Muscle of leg (tissue), 11 donors: ENCODE results near the gene NFYA. TPM values are rescaled to one million over a fixed set of nuclear protein-coding genes. Genes with fewer than 3 reads are reported as not detected.
A peak's percentile ranks its signal among the peaks of the same experiment; 100 is the strongest.

ENCODE experiments used
- DNase-seq: peaks from one replicate; pipeline ENCODE4 v3.0.0; 2013
- H3K27ac ChIP-seq: one replicate; pipeline ENCODE4 v1.5.1; 2013; ENCODE audit warnings: mild to moderate bottlenecking, low read length, control low read depth
- H3K27me3 ChIP-seq: one replicate; pipeline ENCODE4 v1.6.1; 2013; ENCODE audit warnings: low read length; ENCODE audit not compliant: control insufficient read depth, insufficient read depth
- H3K36me3 ChIP-seq: one replicate; pipeline ENCODE4 v1.6.1; 2013; ENCODE audit warnings: low read length; ENCODE audit not compliant: control insufficient read depth, insufficient read depth
- H3K4me1 ChIP-seq: one replicate; pipeline ENCODE4 v1.6.1; 2013; ENCODE audit warnings: low read length; ENCODE audit not compliant: control insufficient read depth, insufficient read depth
- H3K4me3 ChIP-seq: one replicate; pipeline ENCODE4 v1.5.1; 2013; ENCODE audit warnings: low read length, control low read depth
- H3K9me3 ChIP-seq: replicated peaks from 2 replicates; pipeline ENCODE4 v1.6.1; 2013; ENCODE audit warnings: low read depth, low read length; ENCODE audit not compliant: control insufficient read depth
- WGBS: methylation state at CpG from one replicate; pipeline ENCODE4 v1.1.5; 2013; ENCODE audit warnings: missing lambda C conversion rate; ENCODE audit not compliant: insufficient coverage; 5-methylcytosine and 5-hydroxymethylcytosine counted together
- polyA plus RNA-seq, 8 donors: library from polyadenylated mRNA; unstranded; fragments of 120-200 nt; gene quantifications; one replicate each; pipeline versions ENCODE4 v1.2.1 to v1.2.3, GENCODE V29; 2013; ENCODE audit warnings: inconsistent platforms in 1 of 8, low replicate concordance in 1 of 8; ENCODE audit not compliant: insufficient read length in 8 of 8, insufficient read depth in 1 of 8
- total RNA-seq: library from RNA; stranded (reverse); fragments of 120-200 nt; gene quantifications from one replicate; pipeline ENCODE4 v1.2.4, GENCODE V29; 2013

The NFYA gene
- total and polyA plus RNA-seq, 9 donors = 14.4 to 35.2 (median 27.2) TPM

DNA sequence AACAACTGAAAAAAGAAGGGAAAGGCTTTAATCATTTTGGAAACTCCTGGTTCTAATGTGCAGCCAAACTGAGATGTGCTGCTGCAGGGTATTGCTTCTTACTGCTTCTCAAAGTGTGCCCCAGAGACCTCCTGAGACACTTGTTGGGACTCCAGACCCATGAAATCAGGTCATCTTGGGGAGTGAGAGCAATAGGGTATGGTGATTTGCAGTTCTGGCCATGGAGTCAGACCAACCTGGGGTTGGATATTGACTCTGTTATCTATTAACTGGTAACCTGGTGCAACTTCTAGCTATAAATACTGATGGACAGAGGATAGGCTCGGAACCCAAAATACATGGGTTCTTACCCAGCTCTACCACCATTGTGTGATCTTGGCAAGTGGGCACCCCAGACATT, 26.7 kb upstream of the NFYA start:
- H3K27ac ChIP-seq = no peak overlapping the region
- DNase-seq = no peak
- no peaks in the 10 kb centered on the region for H3K36me3 ChIP-seq
- no peak overlapping the region for H3K4me3 ChIP-seq
- no peaks in the 10 kb centered on the region for H3K27me3 ChIP-seq
- H3K4me1 ChIP-seq = peaks cover 64% of the 10 kb centered on the region
- H3K9me3 ChIP-seq = no peaks in the 10 kb centered on the region
- no CpG with 5 or more reads among the region's 1 CpG for WGBS

DNA sequence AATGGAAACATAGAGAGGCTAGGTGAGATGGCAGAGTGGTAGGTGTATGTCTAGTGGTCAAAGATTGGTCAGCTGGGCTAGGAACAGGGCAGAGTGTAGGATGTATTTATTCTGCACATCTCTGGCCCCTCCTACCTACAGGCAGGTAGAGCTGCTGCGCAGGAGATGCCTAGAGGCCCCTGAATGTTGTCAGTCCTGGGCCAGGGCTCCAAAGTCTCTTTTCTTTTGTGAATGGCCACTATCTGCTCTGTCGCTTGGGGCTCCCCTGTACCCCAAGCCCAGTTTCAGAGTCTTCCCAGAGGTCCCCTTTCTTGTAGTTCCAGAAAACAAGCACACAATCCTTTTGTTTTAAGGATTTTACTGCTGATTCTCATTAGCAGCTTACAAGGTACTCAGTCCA, 25.5 kb upstream of the NFYA start:
- DNase-seq = no peak
- Histone ChIP-seq H3K36me3 (peaks cover 4% of the 10 kb centered on the region), H3K27ac (peak overlapping the region; percentile 92), H3K27me3 (no peaks in the 10 kb centered on the region), H3K9me3 (no peaks in the 10 kb centered on the region), H3K4me1 (peaks cover 74% of the 10 kb centered on the region), H3K4me3 (no peak overlapping the region)
- 92% methylated on average over 2 of the region's 2 CpGs for WGBS

DNA sequence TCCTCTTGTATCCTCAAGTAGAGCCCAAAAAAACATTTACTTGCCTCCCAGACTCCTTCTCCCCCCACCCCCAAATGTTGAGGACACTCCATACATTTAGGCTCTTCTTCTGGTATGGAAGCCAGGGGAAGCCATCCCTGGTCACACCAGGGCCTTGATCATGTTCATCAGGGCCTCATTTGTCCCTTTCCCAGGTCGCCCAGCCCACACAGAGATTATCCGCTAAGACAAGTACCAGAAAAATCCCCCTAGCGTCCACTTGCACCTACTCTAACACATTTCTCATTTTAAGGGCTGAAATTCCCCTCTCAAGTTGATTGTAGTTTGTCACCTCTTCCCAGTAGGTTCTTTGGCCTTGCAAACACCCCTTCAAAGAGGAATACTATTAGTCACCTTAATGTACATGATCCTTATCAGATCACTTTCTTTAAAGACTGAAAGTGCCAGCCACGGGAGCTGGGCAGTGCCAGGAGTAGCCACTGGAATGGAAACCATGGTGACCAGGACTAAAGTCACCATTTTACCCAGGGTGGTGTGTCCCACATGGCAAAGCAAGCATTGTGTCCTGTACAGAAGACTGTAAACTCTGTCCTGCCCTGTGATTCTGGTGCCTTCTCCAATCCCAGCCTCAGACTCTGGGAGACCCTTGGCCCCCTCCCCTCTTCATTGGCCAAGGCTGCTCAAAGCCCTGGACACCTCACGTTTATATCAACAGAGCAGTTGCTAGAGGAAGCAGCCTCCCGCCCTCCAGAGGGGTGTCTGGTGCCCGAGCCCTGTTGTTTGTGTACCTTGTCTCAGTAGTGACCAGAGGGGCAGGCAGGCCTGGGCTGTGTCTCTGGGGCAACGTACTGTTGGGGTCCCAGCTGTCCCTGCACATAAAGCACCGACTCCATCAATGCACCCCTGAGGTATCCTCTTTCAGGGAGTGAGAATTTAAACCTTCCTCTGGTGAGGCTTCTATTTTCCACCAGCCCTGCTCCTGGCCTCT, 24.7 kb upstream of the NFYA start:
- no peak overlapping the region for H3K4me3 ChIP-seq

DNA sequence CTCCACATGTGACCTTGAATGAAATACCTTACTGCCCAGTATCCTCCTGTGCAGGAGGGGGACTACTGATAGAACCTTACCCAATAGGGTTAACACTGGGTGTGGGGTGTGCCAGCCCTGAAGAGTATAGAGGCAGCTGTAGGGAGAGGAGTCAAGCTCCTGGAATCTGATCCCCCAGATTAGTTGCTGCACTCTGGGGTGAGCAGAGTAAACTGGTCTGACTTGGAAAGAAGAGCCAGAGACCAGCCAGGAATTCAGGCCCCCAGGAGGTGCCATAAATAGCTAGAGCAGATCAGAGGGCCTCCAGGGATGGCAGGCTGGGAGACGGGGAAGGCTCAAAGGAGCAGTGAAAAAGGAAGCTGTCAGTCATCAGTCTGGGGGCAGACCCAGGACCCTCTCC, 23.3 kb upstream of the NFYA start:
- peaks cover 5% of the 10 kb centered on the region for H3K36me3 ChIP-seq
- H3K9me3 ChIP-seq = no peaks in the 10 kb centered on the region
- H3K4me3 ChIP-seq = no peak overlapping the region
- peak; percentile 83 for DNase-seq
- WGBS = 29% methylated on average over 1 of the region's 1 CpG
- no peaks in the 10 kb centered on the region for H3K27me3 ChIP-seq
- H3K27ac ChIP-seq = peak overlapping the region; percentile 92
- peaks cover 83% of the 10 kb centered on the region for H3K4me1 ChIP-seq

More for the DNA sequence above, 24.7 kb upstream of the NFYA start:
- DNase-seq = peak; percentile 79
- peaks cover 4% of the 10 kb centered on the region for H3K36me3 ChIP-seq
- H3K9me3 ChIP-seq = no peaks in the 10 kb centered on the region
- H3K27me3 ChIP-seq = no peaks in the 10 kb centered on the region
- WGBS = 63% methylated on average over 7 of the region's 9 CpGs
- H3K27ac ChIP-seq = peak overlapping the region; percentile 92
- H3K4me1 ChIP-seq = peaks cover 82% of the 10 kb centered on the region

DNA sequence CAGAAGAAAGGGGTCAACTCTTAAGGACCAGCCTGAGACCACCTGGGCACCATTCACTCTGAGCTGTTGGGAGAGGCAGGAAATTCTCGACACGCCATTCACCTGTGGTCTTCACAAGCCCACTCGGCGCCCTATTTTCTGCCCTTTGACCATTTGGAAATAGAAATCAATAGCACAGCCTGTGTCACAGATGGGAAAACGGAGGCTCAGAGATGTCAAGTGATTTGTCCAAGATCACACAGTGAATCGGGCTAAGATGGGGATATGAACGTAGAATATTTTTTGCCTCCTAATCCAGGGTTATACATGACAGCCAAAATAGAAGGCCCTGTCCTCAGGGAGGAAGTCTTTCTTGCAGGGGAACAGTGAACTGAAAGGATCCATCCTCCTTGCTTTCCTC, 22.8 kb upstream of the NFYA start:
- 78% methylated on average over 5 of the region's 7 CpGs for WGBS
- H3K27me3 ChIP-seq = no peaks in the 10 kb centered on the region
- H3K9me3 ChIP-seq = no peaks in the 10 kb centered on the region
- H3K36me3 ChIP-seq = peaks cover 9% of the 10 kb centered on the region
- no peak for DNase-seq
- H3K4me3 ChIP-seq = no peak overlapping the region
- H3K27ac ChIP-seq = peak overlapping the region; percentile 92
- peaks cover 83% of the 10 kb centered on the region for H3K4me1 ChIP-seq

DNA sequence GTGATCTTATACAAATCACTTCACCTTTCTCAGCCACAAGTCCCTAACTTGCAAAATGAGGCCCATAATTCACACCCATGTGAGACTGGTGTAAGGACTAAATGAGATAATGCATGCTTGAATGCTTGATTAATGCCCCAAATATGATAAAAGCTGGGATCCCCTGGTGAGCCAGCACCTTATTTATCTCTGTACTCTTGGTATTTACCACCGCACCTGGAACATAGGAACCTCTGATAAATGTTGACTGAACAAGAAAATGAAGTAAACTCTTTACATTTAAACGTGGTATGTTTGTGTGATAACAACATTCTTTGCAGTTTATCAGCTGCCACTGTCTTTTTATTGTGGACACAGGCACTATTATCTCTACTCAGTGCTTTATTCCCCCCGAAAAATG, 22.2 kb upstream of the NFYA start:
- Histone ChIP-seq H3K4me1 (peaks cover 82% of the 10 kb centered on the region), H3K27me3 (no peaks in the 10 kb centered on the region), H3K4me3 (no peak overlapping the region), H3K27ac (peak overlapping the region; percentile 92), H3K9me3 (no peaks in the 10 kb centered on the region), H3K36me3 (peaks cover 9% of the 10 kb centered on the region)
- no peak for DNase-seq
- WGBS = no CpG with 5 or more reads among the region's 3 CpGs

DNA sequence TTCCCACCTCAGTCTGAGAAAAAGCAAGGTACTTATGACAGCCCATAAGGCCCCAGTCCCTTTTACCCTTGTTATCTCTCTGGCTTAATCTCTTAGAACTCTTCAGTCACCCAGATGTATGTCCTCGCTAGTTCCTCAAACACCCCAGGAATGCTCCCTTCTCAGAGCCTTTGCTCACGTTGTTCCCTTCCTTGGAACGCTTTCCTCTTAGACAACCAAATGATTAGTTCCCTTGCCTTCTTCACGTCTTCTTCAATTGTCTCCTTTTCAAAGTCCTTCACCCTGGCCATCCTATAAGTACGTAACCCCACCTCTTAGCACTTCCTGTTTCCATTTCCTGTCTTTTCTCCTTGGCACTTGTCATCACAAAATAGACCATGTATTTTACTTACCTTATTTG, 20.9 kb upstream of the NFYA start:
- H3K27ac ChIP-seq = peak overlapping the region; percentile 83
- 65% methylated on average over 5 of the region's 5 CpGs for whole genome bisulfite sequencing

DNA sequence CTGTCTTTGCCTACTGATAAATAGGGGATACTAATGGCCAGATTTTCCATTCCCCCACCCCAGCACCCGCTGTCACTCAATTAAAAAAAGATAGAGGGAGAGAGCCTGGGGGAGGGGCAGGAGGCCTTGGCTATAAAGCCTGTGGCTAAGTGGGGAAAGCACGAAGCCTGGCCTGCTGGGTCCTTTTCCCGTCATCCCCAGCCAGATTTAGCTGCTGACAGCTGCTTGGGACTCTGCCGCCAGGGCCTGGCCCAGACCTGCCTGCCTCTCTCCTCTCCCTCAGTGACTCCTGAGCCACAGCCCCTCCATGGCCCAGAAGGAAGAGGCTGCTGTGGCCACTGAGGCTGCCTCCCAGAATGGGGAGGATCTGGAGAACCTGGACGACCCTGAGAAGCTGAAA, 19.7 kb upstream of the NFYA start, which contains the start of gene APOBEC2:
TSS of gene APOBEC2 (plus strand) at position 162 of the 400 bp plus-strand sequence. CDS start at position 308, 146 bp downstream.
- H3K27ac ChIP-seq = peak within 1 kb of the TSS; percentile 95
- DNase-seq = peak; percentile 77
- peaks cover 27% of the 10 kb centered on the region for H3K36me3 ChIP-seq
- peaks cover 58% of the 10 kb centered on the region for H3K4me1 ChIP-seq
- no peaks in the 10 kb centered on the region for H3K27me3 ChIP-seq
- 17% methylated on average over 3 of the region's 5 CpGs for WGBS
- peak within 1 kb of the TSS; percentile 65 for H3K4me3 ChIP-seq
- no peaks in the 10 kb centered on the region for H3K9me3 ChIP-seq

More for the DNA sequence above, 20.9 kb upstream of the NFYA start:
- Histone ChIP-seq H3K27me3 (no peaks in the 10 kb centered on the region), H3K36me3 (peaks cover 19% of the 10 kb centered on the region), H3K4me3 (no peak overlapping the region), H3K4me1 (peaks cover 70% of the 10 kb centered on the region), H3K9me3 (no peaks in the 10 kb centered on the region)
- DNase-seq = no peak

DNA sequence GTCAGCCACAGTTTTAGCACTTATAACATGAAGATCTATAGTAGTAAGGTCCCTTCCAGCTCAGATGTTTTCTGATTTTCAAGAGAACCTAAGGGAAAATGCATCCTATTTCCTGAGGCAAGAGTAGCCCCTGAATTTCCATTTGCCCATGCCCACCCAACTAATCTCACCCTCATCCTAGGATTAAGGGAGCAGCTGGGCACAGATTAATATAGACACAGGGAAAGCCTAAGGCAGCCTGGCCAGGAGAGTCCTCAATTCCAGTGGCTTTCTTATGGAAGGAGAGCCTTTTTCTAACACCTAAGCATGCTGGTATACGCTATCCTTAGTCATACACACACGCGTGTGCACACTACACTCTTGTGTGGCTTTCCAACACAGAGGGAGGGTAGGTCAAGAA, 18.3 kb upstream of the NFYA start:
- no peaks in the 10 kb centered on the region for H3K9me3 ChIP-seq
- H3K4me1 ChIP-seq = peaks cover 55% of the 10 kb centered on the region
- peak overlapping the region; percentile 65 for H3K4me3 ChIP-seq
- peaks cover 30% of the 10 kb centered on the region for H3K36me3 ChIP-seq
- no CpG with 5 or more reads among the region's 3 CpGs for WGBS
- H3K27me3 ChIP-seq = no peaks in the 10 kb centered on the region
- H3K27ac ChIP-seq = peak overlapping the region; percentile 95
- DNase-seq = no peak

DNA sequence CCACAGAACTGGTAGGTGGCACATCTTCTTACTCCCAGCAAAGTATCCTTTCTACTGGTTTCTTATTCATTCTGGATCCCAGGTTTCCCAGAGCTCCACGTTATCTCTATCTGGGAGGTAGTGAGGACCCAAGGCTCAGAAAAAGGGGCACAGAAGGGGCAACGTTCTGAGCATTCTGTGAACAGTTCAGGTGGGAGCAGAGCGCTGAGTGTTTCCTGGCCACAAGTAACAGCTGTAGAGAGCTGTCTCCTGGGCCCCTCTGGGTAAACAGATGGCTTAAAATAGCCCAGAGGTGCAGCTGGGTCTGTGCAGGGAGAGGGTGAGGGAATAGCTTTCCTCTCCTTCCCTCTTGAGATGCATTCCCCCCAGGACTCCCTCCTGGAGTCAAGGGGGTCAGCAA, 17.6 kb upstream of the NFYA start:
- Histone ChIP-seq H3K36me3 (peaks cover 32% of the 10 kb centered on the region), H3K4me3 (peak overlapping the region; percentile 65), H3K9me3 (no peaks in the 10 kb centered on the region), H3K27me3 (no peaks in the 10 kb centered on the region), H3K27ac (peak overlapping the region; percentile 95), H3K4me1 (peaks cover 49% of the 10 kb centered on the region)
- peak; percentile 60 for DNase-seq
- 21% methylated on average over 2 of the region's 3 CpGs for WGBS
